ENCODE data around the gene USP50.

GRCh38 chr15:50556642-50557371 lies 10.3 kb upstream of the USP50 start:
- TF ChIP-seq, protein P1, sequence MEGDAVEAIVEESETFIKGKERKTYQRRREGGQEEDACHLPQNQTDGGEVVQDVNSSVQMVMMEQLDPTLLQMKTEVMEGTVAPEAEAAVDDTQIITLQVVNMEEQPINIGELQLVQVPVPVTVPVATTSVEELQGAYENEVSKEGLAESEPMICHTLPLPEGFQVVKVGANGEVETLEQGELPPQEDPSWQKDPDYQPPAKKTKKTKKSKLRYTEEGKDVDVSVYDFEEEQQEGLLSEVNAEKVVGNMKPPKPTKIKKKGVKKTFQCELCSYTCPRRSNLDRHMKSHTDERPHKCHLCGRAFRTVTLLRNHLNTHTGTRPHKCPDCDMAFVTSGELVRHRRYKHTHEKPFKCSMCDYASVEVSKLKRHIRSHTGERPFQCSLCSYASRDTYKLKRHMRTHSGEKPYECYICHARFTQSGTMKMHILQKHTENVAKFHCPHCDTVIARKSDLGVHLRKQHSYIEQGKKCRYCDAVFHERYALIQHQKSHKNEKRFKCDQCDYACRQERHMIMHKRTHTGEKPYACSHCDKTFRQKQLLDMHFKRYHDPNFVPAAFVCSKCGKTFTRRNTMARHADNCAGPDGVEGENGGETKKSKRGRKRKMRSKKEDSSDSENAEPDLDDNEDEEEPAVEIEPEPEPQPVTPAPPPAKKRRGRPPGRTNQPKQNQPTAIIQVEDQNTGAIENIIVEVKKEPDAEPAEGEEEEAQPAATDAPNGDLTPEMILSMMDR (IDR thresholded peaks at IDR 0.05; ENCODE audit: extremely low read depth in 1 of 2, insufficient read depth in 1 of 2, low read depth in 1 of 2, low read length in 2 of 2), result no peak
- no peak for TF ChIP-seq POLR2AphosphoS5 (IDR thresholded peaks at IDR 0.05; ENCODE audit: insufficient read depth, low read depth, low read length)
- no peak for TF ChIP-seq EZH2 (IDR thresholded peaks at IDR 0.05; ENCODE audit: borderline replicate concordance, low read depth, low read length, severe bottlenecking)
- TF ChIP-seq POLR2A (IDR thresholded peaks at IDR 0.05; ENCODE audit: low read depth, low read length), result no peak
- TF ChIP-seq FOS (IDR thresholded peaks at IDR 0.05; ENCODE audit: borderline replicate concordance, insufficient read depth, low read length), result no peak
- no peak for TF ChIP-seq JUN (IDR thresholded peaks at IDR 0.05; ENCODE audit: borderline replicate concordance, insufficient read depth, insufficient read length, low read depth)
- no peak for TF ChIP-seq MAX (IDR thresholded peaks at IDR 0.05; ENCODE audit: insufficient read depth, insufficient read length)
